IMR-90 (cell line): ENCODE measurements around the gene STOML1.

Source experiments
- CHD1 ChIP-seq: IDR thresholded peaks from 2 replicates; pipeline ENCODE4 v1.6.1; 2012; ENCODE audit warnings: low read depth, low read length, improper control_type of control experiment
- CTCF ChIP-seq: conservative IDR thresholded peaks from 2 replicates; pipeline ENCODE4 v1.5.1; 2012; ENCODE audit warnings: mild to moderate bottlenecking, low read depth, low read length, improper control_type of control experiment
- ELK1 ChIP-seq: fragments of 150-350 bp; IDR thresholded peaks from 2 replicates; pipeline ENCODE4 v1.6.1; 2016; ENCODE audit warnings: low read depth, mild to moderate bottlenecking, low read length, moderate library complexity, borderline replicate concordance
- MXI1 ChIP-seq: IDR thresholded peaks from 2 replicates; pipeline ENCODE4 v1.6.1; 2012; ENCODE audit warnings: low read depth, mild to moderate bottlenecking, low read length, moderate library complexity, borderline replicate concordance
- POLR2A ChIP-seq: IDR thresholded peaks from 2 replicates; pipeline ENCODE4 v1.6.1; 2012; ENCODE audit warnings: mild to moderate bottlenecking, low read depth, low read length

- TF ChIP-seq POLR2A (no peak), CHD1 (no peak), MXI1 (no peak), CTCF (no peak), ELK1 (no peak)
Observed at GRCh38 chr15:73979636-73980035, 12.5 kb downstream of the STOML1 start.
